Upper lobe of right lung (tissue), 1 donor: ENCODE measurements around the gene STT3A. TPM values are rescaled to one million over a fixed set of nuclear protein-coding genes. Genes with fewer than 3 reads are reported as not detected.

ENCODE experiments used
- ATAC-seq: fragments of 200-7000 bp; cut with Tn5 transposase; one replicate; pipeline ENCODE4 v1.9.1; 2020; ENCODE audit warnings: mild to moderate bottlenecking, moderate library complexity
- DNase-seq: peaks from one replicate; pipeline ENCODE4 v3.0.0-alpha.2; 2020
- H3K27ac ChIP-seq: fragments of 200-600 bp; one replicate; pipeline ENCODE4 v1.8.0; 2022
- H3K27me3 ChIP-seq: fragments of 200-600 bp; one replicate; pipeline ENCODE4 v1.8.0; 2022; ENCODE audit warnings: mild to moderate bottlenecking
- H3K36me3 ChIP-seq: fragments of 200-600 bp; one replicate; pipeline ENCODE4 v1.8.0; 2022
- H3K4me1 ChIP-seq: fragments of 200-600 bp; one replicate; pipeline ENCODE4 v1.8.0; 2022
- H3K4me3 ChIP-seq: fragments of 200-600 bp; one replicate; pipeline ENCODE4 v1.8.0; 2022; ENCODE audit warnings: mild to moderate bottlenecking
- H3K9me3 ChIP-seq: fragments of 200-600 bp; one replicate; pipeline ENCODE4 v1.8.0; 2022
- CTCF ChIP-seq: fragments of 200-600 bp; IDR thresholded peaks from one replicate; pipeline ENCODE4 v1.8.0; 2022; ENCODE audit warnings: antibody characterized with exemption
- intact Hi-C: fragments of 100-400 bp; cut with DNase I; formaldehyde crosslinking; loops from one replicate; pipeline ENCODE4 v1.11.0; 2022
- total RNA-seq: library from RNA; stranded (reverse); fragmentation: NEBNext Ultra II Directional; extraction: Animal tissue kit (Norgen Biotek cat#: 25700); gene quantifications from one replicate; pipeline ENCODE4 v1.2.1, GENCODE V29; 2021
- donor health status: DM: no; HTN: yes; CAD: no; lungs with severe emphysema.

The STT3A gene
- total RNA-seq, 1 donor from 2014 or later, result 131 TPM

- intact Hi-C loops, result no loop called here
- ATAC-seq (no peak), DNase-seq (no peak)
- H3K4me1 ChIP-seq, result no peaks in the 10 kb centered on the region
- no peaks in the 10 kb centered on the region for H3K36me3 ChIP-seq
- no peak overlapping the region for H3K4me3 ChIP-seq
- H3K27me3 ChIP-seq, result no peaks in the 10 kb centered on the region
- H3K27ac ChIP-seq, result no peak overlapping the region
- H3K9me3 ChIP-seq, result peaks cover 13% of the 10 kb centered on the region
- no peak for TF ChIP-seq CTCF
Measured at GRCh38 chr11:125554038-125554437, 38.6 kb upstream of the STT3A start.

GRCh38 chr11:125559888-125560287 lies 32.8 kb upstream of the STT3A start:
- Histone ChIP-seq H3K27ac (no peak overlapping the region), H3K36me3 (no peaks in the 10 kb centered on the region), H3K27me3 (no peaks in the 10 kb centered on the region), H3K4me3 (no peak overlapping the region), H3K4me1 (no peaks in the 10 kb centered on the region), H3K9me3 (no peaks in the 10 kb centered on the region)
- intact Hi-C loops, result no loop called here
- no peak for TF ChIP-seq CTCF
- ATAC-seq, result no peak
- no peak for DNase-seq

GRCh38 chr11:125561924-125562323 lies 30.7 kb upstream of the STT3A start:
- ATAC-seq (no peak), DNase-seq (no peak)
- intact Hi-C loops, result no loop called here
- Histone ChIP-seq H3K9me3 (no peaks in the 10 kb centered on the region), H3K27ac (no peak overlapping the region), H3K36me3 (no peaks in the 10 kb centered on the region), H3K4me3 (no peak overlapping the region), H3K27me3 (no peaks in the 10 kb centered on the region), H3K4me1 (no peaks in the 10 kb centered on the region)
- TF ChIP-seq CTCF, result no peak

- intact Hi-C loops, result no loop called here
- Histone ChIP-seq H3K27ac (no peak overlapping the region), H3K4me1 (no peaks in the 10 kb centered on the region), H3K36me3 (no peaks in the 10 kb centered on the region), H3K4me3 (no peak overlapping the region), H3K27me3 (no peaks in the 10 kb centered on the region), H3K9me3 (no peaks in the 10 kb centered on the region)
- TF ChIP-seq CTCF, result no peak
- no peak for ATAC-seq
- no peak for DNase-seq
Measured at GRCh38 chr11:125562430-125562829, 30.2 kb upstream of the STT3A start.

GRCh38 chr11:125564357-125564756 lies 28.3 kb upstream of the STT3A start:
- Histone ChIP-seq H3K4me1 (peaks cover 5% of the 10 kb centered on the region), H3K27me3 (no peaks in the 10 kb centered on the region), H3K4me3 (no peak overlapping the region), H3K27ac (no peak overlapping the region), H3K36me3 (no peaks in the 10 kb centered on the region), H3K9me3 (no peaks in the 10 kb centered on the region)
- no peak for TF ChIP-seq CTCF
- no peak for DNase-seq
- no peak for ATAC-seq
- intact Hi-C loops, result no loop called here

GRCh38 chr11:125566235-125566634 lies 26.4 kb upstream of the STT3A start:
- ATAC-seq (no peak), DNase-seq (no peak)
- Histone ChIP-seq H3K36me3 (no peaks in the 10 kb centered on the region), H3K4me1 (peaks cover 17% of the 10 kb centered on the region), H3K27me3 (no peaks in the 10 kb centered on the region), H3K9me3 (no peaks in the 10 kb centered on the region), H3K27ac (no peak overlapping the region), H3K4me3 (no peak overlapping the region)
- no peak for TF ChIP-seq CTCF
- intact Hi-C loops, result no loop called here
